HG03103 (cell line): Measurements from ENCODE around the gene RTP5.

Experiments used
- ATAC-seq: cut with Tn5 transposase; IDR thresholded peaks from one replicate; pipeline ENCODE4 v1.9.1; 2021; ENCODE audit warnings: low read depth; ENCODE audit not compliant: unreplicated experiment

Gene RTP5

GRCh38 chr2:241857041-241857541 lies 12.4 kb upstream of the RTP5 start:
- no peak for ATAC-seq

DNA sequence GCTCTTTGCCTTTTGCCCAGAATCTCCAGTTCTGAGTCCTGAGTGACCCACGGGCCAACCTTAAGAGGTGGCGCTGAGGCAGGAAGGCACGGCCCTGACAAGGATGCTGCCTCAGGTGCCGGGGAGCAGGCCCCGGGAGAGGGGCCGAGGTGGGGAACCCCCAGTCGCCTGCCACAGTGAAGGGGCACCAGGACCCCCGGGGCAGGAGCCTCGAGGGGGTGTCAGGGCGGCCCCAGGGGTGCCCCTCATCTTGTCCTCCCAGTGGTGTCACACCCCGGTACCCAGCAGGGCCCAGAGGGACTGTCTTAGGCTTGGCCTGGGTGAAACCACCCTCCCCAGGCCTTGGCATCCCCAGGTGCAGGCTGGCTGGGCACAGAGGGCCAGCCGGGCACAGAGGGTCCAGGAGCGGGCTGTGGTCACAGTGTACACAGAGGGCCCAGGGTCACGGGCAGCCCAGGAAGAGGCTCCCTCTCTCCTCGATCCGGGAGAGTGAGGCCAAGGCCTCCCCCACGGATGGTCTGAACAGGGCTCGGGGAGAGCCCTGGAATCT lies 11.9 kb upstream of the RTP5 start:
- ATAC-seq = no peak

DNA sequence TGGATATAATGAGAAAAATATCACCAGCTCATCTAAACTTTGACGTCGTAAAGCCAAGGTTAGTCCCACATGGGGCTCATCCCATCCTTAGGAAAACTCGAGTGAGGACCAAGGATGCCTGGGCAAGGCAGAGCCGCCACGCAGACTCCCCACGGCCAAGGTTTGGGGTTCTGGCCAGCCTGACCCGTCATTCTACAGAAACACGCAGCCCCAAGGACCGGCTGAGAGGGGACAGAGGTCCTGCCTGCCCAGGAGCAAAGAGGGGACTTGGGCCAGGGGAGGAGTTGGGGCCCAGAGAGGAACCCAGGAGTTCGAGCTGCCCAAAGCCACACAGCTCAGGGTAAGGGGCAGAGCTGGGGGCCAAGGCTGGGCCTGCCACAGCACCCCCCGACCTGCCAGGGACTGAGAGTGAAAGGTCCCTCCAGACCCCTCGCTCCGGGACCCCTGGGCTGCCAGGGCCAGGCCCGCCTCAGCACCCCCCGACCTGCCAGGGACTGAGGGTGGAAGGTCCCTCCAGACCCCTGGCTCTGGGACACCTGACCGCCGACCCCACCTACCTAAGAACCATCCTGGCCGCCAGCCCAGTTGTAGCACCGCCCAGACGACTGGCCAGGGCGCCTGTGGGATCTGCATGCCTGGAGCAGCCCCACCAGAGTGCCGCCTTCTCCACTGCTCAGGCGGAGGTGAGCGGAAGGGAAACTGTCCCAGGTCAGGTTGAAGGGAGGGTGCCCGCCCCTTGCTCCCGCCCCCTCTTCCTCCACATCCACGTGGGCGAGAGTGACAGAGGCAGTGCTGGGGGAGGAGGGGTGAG lies 11.1 kb upstream of the RTP5 start, which contains the start of gene PDCD1:
TSS of gene PDCD1 (minus strand) at position 689 of the 811 bp plus-strand sequence. CDS start at position 633, 56 bp downstream.
- ATAC-seq = peak; percentile 44

DNA sequence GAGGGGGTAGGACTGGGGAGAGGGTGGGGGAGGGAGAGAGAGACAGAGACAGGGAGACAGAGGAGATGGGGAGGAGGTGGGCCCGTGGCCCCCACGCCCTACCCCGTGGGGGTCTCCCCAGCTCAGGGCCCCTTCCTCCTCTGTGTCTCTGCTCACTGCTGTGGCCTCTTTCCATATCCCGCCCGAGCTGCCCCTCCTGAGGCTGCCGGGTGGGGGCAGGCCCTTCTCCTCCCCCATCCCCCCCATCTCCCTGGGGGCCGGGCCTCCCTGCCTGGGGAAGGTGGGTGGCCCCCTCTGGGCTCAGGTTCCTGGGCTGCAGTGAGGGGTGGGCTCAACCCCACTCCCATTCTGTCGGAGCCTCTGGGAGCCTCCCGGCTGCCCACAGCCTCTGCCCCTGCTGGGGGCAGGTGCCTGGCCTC lies 10.5 kb upstream of the RTP5 start:
- ATAC-seq = peak; percentile 7

GRCh38 chr2:241859436-241860183 lies 9.9 kb upstream of the RTP5 start:
- peak; percentile 35 for ATAC-seq

GRCh38 chr2:241860184-241861078 lies 9.1 kb upstream of the RTP5 start:
- peak; percentile 6 for ATAC-seq

GRCh38 chr2:241861264-241861663 lies 8.3 kb upstream of the RTP5 start:
- ATAC-seq = no peak

- no peak for ATAC-seq
These were observed 7.4 kb upstream of the RTP5 start for GRCh38 chr2:241862093-241862492.

DNA sequence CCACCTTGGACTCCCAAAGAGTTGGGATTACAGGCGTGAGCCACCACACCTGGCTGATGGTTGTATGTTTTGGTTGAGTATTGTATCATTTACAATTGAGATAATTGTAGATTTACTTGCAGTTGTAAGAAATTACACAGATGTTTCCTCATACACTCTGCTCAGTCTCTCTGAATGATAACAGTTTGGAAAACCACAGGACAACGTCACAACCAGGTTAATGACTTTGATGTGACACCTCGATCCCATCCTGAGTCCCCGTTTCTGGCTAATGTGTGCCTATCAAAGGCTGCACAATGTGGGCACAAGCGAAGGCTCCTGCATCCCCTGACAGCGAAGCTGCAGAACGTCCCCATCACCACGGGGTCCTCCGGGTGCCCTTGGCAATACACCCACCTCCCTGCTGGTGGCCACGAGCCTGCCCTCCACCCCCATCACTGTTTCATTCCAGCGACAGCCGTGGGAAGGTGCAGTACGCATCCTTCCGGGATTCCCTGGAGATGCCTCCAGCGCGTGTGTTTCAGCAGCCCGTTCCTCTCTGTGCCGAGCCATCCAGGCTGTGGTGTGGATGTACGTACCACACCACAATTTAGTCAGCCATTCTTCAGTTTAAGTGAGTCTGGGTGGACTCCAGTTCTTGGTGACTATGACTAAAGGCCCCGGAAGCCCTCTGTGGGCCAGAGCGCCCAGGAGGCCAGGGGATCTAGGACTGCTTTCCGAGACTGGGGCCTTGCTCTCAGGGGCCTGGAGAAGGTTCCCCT lies 6.6 kb upstream of the RTP5 start:
- no peak for ATAC-seq

DNA sequence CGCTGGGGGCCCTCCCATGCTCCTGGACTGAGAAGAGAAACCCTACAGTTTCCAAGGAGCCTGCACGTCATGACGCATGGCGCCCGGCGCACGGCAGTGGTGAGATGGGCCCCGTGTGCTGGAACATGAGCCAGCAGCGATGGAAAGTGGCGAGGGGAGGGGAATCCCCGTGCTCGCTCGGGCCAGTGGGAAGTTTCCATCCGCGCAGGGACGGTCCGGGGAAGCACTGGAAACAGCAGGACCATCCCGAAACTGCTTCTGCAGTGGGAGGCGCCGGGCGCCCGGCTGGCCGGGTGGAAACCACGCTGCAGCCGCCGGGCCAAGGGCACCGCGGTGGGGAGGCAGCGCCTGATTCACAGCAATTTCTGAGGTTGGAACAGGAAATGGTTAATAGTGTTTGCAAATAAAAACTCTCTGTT lies 6.0 kb upstream of the RTP5 start:
- no peak for ATAC-seq

GRCh38 chr2:241864168-241864849 lies 5.2 kb upstream of the RTP5 start:
- no peak for ATAC-seq

DNA sequence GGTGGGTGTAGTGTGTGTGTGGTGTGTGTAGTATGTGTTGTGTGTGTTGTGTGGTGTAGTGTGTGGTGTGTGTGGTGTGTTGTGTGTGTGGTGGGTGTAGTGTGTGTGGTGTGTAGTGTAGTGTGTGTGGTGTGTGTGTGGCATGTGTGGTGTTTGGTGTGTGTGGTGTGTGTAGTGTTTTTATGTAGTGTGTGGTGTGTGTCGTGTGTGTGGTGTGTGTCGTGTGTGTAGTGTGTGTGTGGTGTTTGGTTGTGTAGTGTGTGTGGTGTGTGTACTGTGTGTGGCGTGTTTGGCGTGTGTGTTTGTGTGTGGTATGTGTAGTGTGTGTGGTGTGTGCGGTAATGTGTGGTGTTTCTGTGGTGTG lies 4.7 kb upstream of the RTP5 start:
- no peak for ATAC-seq

- ATAC-seq = no peak
These were observed 4.0 kb upstream of the RTP5 start for GRCh38 chr2:241865416-241865956.

DNA sequence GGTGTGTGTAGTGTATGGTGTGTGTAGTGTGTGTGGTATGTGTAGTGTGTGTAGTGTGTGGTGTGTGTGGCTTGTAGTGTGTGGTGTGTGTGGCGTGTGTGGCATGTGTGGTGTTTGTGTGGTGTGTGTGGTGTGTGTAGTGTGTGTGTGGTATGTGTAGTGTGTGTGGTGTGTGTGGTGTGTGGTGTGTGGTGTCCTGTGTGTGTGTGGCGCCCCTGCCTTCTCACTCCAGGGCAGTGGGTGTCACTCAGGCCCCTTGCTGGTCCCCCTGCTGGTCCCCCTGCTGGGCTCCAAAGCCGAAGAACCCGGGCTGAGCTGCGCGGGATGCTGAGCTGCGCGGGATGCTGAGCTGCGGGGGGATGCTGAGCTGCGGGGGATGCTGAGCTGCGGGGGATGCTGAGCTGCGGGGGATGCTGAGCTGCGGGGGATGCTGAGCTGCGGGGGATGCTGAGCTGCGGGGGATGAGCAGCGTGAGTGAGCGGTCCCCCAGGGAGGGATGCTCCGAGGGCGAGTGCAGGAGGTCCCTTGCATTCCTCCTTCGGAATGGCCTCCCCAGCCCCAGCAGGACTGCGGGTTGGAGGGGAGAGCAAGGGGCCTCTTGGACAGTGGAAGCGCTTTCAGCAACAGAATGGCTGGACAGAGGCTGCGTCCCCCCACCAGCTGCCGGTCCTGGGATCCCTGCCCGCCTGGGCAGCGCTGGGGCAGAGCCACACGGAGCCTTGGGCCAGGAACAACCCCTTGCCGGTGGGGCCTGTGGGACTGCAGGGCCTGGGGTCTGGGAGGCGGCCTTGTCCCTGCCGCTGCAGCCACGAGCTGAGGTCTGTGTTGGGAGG lies 3.4 kb upstream of the RTP5 start:
- no peak for ATAC-seq

DNA sequence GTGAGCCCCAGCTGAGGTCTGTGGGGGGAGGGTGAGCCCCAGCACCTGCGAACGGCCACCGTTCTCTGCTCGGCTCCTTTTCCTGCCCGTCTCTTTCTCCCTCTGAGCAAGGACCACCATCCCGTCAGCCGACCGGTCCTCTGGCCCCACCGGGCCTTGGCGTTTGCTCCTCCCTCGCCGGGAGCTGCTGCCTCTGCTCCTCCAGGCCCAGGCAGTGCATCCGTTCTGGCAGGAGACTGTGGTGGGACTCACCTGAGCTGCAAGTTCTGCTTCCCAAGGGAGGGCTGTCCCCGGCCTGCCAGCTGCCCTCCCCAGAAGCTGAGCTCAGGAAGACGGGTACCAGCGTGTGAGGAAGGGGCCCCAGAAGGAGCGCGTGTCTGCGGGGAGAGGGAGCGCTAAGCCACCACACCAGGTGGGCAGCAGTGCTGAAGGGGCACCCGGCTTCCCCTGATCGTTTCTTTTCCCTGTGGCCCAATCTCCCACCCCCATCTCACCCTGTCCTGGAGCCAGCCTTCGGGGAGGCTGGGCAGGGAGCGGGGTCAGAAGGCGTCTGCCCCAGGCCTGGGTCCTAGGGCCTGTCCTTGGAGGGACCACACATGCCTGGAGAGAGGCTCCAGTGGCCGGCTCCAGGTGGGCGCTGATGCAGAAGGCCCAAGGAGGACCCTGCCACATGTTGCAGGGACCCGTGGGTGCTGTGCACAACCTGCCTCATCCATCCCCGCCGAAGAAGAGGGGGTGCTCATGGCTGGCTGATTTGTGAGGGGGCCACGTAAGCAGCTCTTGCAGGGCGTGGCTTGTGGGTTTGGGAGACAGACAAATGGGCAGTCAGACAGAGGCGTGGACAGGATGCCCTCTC lies 2.5 kb upstream of the RTP5 start:
- no peak for ATAC-seq

DNA sequence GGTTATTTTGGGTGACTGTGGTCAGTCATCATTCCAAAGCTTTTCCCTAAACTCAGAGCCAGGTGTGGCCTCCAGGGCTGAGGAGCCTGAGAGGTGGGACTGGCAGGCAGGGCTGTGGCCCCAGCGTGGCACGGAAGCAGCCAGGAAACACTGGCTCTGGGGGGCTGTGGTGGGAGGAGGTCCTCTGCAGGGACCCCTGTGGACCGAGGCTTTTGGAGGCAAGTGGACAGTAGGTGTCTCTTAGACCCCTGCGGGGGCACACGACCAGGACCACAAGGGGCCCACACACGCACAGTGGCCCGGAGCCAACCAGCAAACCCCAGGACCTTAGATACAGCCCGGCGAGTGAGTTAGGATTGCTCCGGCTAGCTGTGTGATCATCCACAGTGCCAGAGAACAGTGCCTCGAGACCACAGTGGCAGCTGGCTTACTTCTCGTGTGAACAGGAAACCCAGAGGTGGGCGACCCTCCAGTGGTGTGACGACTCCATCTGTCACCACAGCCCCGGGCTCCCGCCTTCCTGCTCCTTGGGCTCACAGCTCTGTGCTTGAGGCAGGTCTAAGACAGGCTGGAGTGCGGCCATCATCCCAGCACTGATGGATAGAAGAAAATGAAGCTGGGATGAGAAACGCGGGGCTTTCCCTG lies 1.6 kb upstream of the RTP5 start:
- no peak for ATAC-seq
